ENCODE results near the gene OR2F1.

The OR2F1 gene

GRCh38 chr7:143979998-143980397 lies 25.4 kb downstream of the OR2F1 start:
- Histone ChIP-seq H3K4me3 (IDR thresholded peaks at IDR 0.05; ENCODE audit: insufficient read depth, low read depth, low read length) (no peak overlapping the region), H3K79me2 (ENCODE audit: insufficient read depth, low read depth) (no peaks in the 10 kb centered on the region), H3K9ac (no peak overlapping the region), H3K27ac (no peak overlapping the region), H3K4me2 (no peak overlapping the region), H3K27me3 (ENCODE audit: insufficient read depth, low read depth) (no peaks in the 10 kb centered on the region), H4K20me1 (ENCODE audit: insufficient read depth) (no peaks in the 10 kb centered on the region), H2AFZ (ENCODE audit: low read depth) (no peak overlapping the region), H3K4me1 (ENCODE audit: low read depth, poor library complexity, severe bottlenecking) (no peaks in the 10 kb centered on the region), H3K36me3 (ENCODE audit: insufficient read depth) (no peaks in the 10 kb centered on the region)
- no peak for TF ChIP-seq CTCF (conservative IDR thresholded peaks at IDR 0.05; ENCODE audit: low read depth, low read length)

- H3K9ac ChIP-seq, result no peak overlapping the region
- no peaks in the 10 kb centered on the region for H4K20me1 ChIP-seq (ENCODE audit: insufficient read depth)
- H3K27ac ChIP-seq, result no peak overlapping the region
- no peak overlapping the region for H2AFZ ChIP-seq (ENCODE audit: low read depth)
- no peaks in the 10 kb centered on the region for H3K36me3 ChIP-seq (ENCODE audit: insufficient read depth)
- no peak overlapping the region for H3K4me2 ChIP-seq
- no peaks in the 10 kb centered on the region for H3K79me2 ChIP-seq (ENCODE audit: insufficient read depth, low read depth)
- H3K4me3 ChIP-seq (IDR thresholded peaks at IDR 0.05; ENCODE audit: insufficient read depth, low read depth, low read length), result no peak overlapping the region
- H3K4me1 ChIP-seq (ENCODE audit: low read depth, poor library complexity, severe bottlenecking), result no peaks in the 10 kb centered on the region
- no peaks in the 10 kb centered on the region for H3K27me3 ChIP-seq (ENCODE audit: insufficient read depth, low read depth)
- TF ChIP-seq CTCF (conservative IDR thresholded peaks at IDR 0.05; ENCODE audit: low read depth, low read length), result no peak
Measured at GRCh38 chr7:143980746-143981510, 26.3 kb downstream of the OR2F1 start.

- H3K4me1 ChIP-seq (ENCODE audit: low read depth, poor library complexity, severe bottlenecking), result no peaks in the 10 kb centered on the region
- H3K4me2 ChIP-seq, result no peak overlapping the region
- H3K36me3 ChIP-seq (ENCODE audit: insufficient read depth), result no peaks in the 10 kb centered on the region
- no peak for TF ChIP-seq CTCF (conservative IDR thresholded peaks at IDR 0.05; ENCODE audit: low read depth, low read length)
- no peak overlapping the region for H2AFZ ChIP-seq (ENCODE audit: low read depth)
- no peak overlapping the region for H3K4me3 ChIP-seq (IDR thresholded peaks at IDR 0.05; ENCODE audit: insufficient read depth, low read depth, low read length)
- no peak overlapping the region for H3K9ac ChIP-seq
- no peaks in the 10 kb centered on the region for H3K27me3 ChIP-seq (ENCODE audit: insufficient read depth, low read depth)
- no peaks in the 10 kb centered on the region for H3K79me2 ChIP-seq (ENCODE audit: insufficient read depth, low read depth)
- no peak overlapping the region for H3K27ac ChIP-seq
- H4K20me1 ChIP-seq (ENCODE audit: insufficient read depth), result no peaks in the 10 kb centered on the region
Measured at GRCh38 chr7:143983960-143984359, 29.3 kb downstream of the OR2F1 start.

- no peaks in the 10 kb centered on the region for H3K4me1 ChIP-seq (ENCODE audit: low read depth, poor library complexity, severe bottlenecking)
- no peaks in the 10 kb centered on the region for H4K20me1 ChIP-seq (ENCODE audit: insufficient read depth)
- H3K36me3 ChIP-seq (ENCODE audit: insufficient read depth), result no peaks in the 10 kb centered on the region
- no peak for TF ChIP-seq CTCF (conservative IDR thresholded peaks at IDR 0.05; ENCODE audit: low read depth, low read length)
- H3K4me2 ChIP-seq, result no peak overlapping the region
- H3K27ac ChIP-seq, result no peak overlapping the region
- no peak overlapping the region for H3K9ac ChIP-seq
- H2AFZ ChIP-seq (ENCODE audit: low read depth), result no peak overlapping the region
- H3K79me2 ChIP-seq (ENCODE audit: insufficient read depth, low read depth), result no peaks in the 10 kb centered on the region
- no peaks in the 10 kb centered on the region for H3K27me3 ChIP-seq (ENCODE audit: insufficient read depth, low read depth)
- no peak overlapping the region for H3K4me3 ChIP-seq (IDR thresholded peaks at IDR 0.05; ENCODE audit: insufficient read depth, low read depth, low read length)
Measured at GRCh38 chr7:143987513-143987912, 32.9 kb downstream of the OR2F1 start.

Measured in KMS-11 (cell line).